ENCODE measurements around the gene ZRANB1.

- TF ChIP-seq CTCF (IDR thresholded peaks at IDR 0.05) (no peak), POLR2A (IDR thresholded peaks at IDR 0.05) (no peak)
Measured at GRCh38 chr10:125021686-125022344, 79.9 kb downstream of the ZRANB1 start.

All from uterus (tissue), 2 donors.